ENCODE data around the gene SAMD15.
"Not testable (repeated sequence)": the region's sequence is repeated elsewhere in the genome, so short reads cannot be mapped to it uniquely, and the experiment has no call there.

Gene SAMD15

GRCh38 chr14:77377502-77377844, 294 bp downstream of the SAMD15 start:
- no peak for DNase-seq

GRCh38 chr14:77378701-77379100, 1.5 kb downstream of the SAMD15 start:
- DNase-seq, result no peak

GRCh38 chr14:77390188-77390587, 13.0 kb downstream of the SAMD15 start:
- no peak for DNase-seq

GRCh38 chr14:77400216-77400615, 23.0 kb downstream of the SAMD15 start:
- no peak for DNase-seq

GRCh38 chr14:77403768-77404167, 26.6 kb downstream of the SAMD15 start:
- no peak for DNase-seq

GRCh38 chr14:77406086-77406485, 28.9 kb downstream of the SAMD15 start:
- no peak for DNase-seq

GRCh38 chr14:77406718-77407117, 29.5 kb downstream of the SAMD15 start:
- DNase-seq, result no peak

- no peak for DNase-seq
These were observed 30.0 kb downstream of the SAMD15 start for GRCh38 chr14:77407158-77407557.

- DNase-seq, result no peak
These were observed 32.0 kb downstream of the SAMD15 start for GRCh38 chr14:77409131-77409533.

GRCh38 chr14:77415403-77416030, 38.3 kb downstream of the SAMD15 start:
- not testable (repeated sequence) for DNase-seq

- DNase-seq, result not testable (repeated sequence)
These were observed 38.9 kb downstream of the SAMD15 start for GRCh38 chr14:77416098-77416497.

- DNase-seq, result no peak
These were observed 39.7 kb downstream of the SAMD15 start for GRCh38 chr14:77416836-77417235.

- no peak for DNase-seq
These were observed 44.0 kb downstream of the SAMD15 start for GRCh38 chr14:77421201-77421600.

GRCh38 chr14:77423423-77423822, 46.2 kb downstream of the SAMD15 start, which contains the start of gene NOXRED1:
Gene NOXRED1 (minus strand): TSS chr14:77423523. CDS start chr14:77422889, 634 bp downstream.
- DNase-seq, result no peak

- no peak for DNase-seq
These were observed 47.7 kb downstream of the SAMD15 start for GRCh38 chr14:77424862-77425261.

GRCh38 chr14:77426396-77426795, 49.2 kb downstream of the SAMD15 start:
- no peak for DNase-seq

- DNase-seq, result no peak
These were observed 58.9 kb downstream of the SAMD15 start for GRCh38 chr14:77436042-77436441.

GRCh38 chr14:77438596-77438995, 61.4 kb downstream of the SAMD15 start:
- no peak for DNase-seq

- no peak for DNase-seq
These were observed 62.7 kb downstream of the SAMD15 start for GRCh38 chr14:77439861-77440260.

Data from activated CD4-positive, alpha-beta T cell treated with anti-CD3 and anti-CD28 coated beads, Interleukin-2, amount 50 U/mL, for 1 hour (primary cell).